SHP77 treated with DMSO at 0.1 percent for 48 hours (cell line): ENCODE measurements around the gene B3GNT2.
"Not testable (repeated sequence)": the region's sequence is repeated elsewhere in the genome, so short reads cannot be mapped to it uniquely, and the experiment has no call there.

ENCODE experiments used
- DNase-seq: peaks from one replicate; lab custom pipeline; 2025; lab: John Stamatoyannopoulos, UW

B3GNT2 gene

GRCh38 chr2:62195421-62196277, at the start of gene B3GNT2:
B3GNT2 (plus strand) TSS chr2:62196115; CDS start chr2:62222221, 26,106 bp downstream.
- DNase-seq, result no peak

GRCh38 chr2:62146790-62147189, 49.1 kb upstream of the B3GNT2 start:
- not testable (repeated sequence) for DNase-seq

- no peak for DNase-seq
Measured at GRCh38 chr2:62147610-62148301, 48.2 kb upstream of the B3GNT2 start.

- no peak for DNase-seq
Measured at GRCh38 chr2:62149708-62150107, 46.2 kb upstream of the B3GNT2 start.

- DNase-seq, result no peak
Measured at GRCh38 chr2:62150597-62151305, 45.2 kb upstream of the B3GNT2 start.

- DNase-seq, result no peak
Measured at GRCh38 chr2:62151306-62151638, 44.6 kb upstream of the B3GNT2 start.

- no peak for DNase-seq
Measured at GRCh38 chr2:62152000-62152399, 43.9 kb upstream of the B3GNT2 start.

- DNase-seq, result no peak
Measured at GRCh38 chr2:62156861-62157496, 38.9 kb upstream of the B3GNT2 start.

- DNase-seq, result no peak
Measured at GRCh38 chr2:62158444-62159121, 37.3 kb upstream of the B3GNT2 start.

- DNase-seq, result not testable (repeated sequence)
Measured at GRCh38 chr2:62160691-62161090, 35.2 kb upstream of the B3GNT2 start.

- DNase-seq, result no peak
Measured at GRCh38 chr2:62163106-62163831, 32.6 kb upstream of the B3GNT2 start.

- DNase-seq, result no peak
Measured at GRCh38 chr2:62163834-62164233, 32.1 kb upstream of the B3GNT2 start.

- DNase-seq, result no peak
Measured at GRCh38 chr2:62175728-62176127, 20.2 kb upstream of the B3GNT2 start.

GRCh38 chr2:62176801-62177200, 19.1 kb upstream of the B3GNT2 start:
- no peak for DNase-seq

GRCh38 chr2:62177392-62178049, 18.4 kb upstream of the B3GNT2 start:
- DNase-seq, result no peak

GRCh38 chr2:62178741-62179271, 17.1 kb upstream of the B3GNT2 start:
- DNase-seq, result no peak

- DNase-seq, result no peak
Measured at GRCh38 chr2:62180975-62181374, 14.9 kb upstream of the B3GNT2 start.

- no peak for DNase-seq
Measured at GRCh38 chr2:62181843-62182242, 14.1 kb upstream of the B3GNT2 start.

GRCh38 chr2:62184512-62185230, 11.2 kb upstream of the B3GNT2 start:
- no peak for DNase-seq
